Erythroblast (primary cell): Measurements from ENCODE around the gene APLP2.

Experiments
- GATA1 ChIP-seq: IDR thresholded peaks from 2 replicates; pipeline ENCODE4 v1.6.1; 2011; ENCODE audit warnings: low read depth, mild to moderate bottlenecking, control low read depth, low read length, moderate library complexity
- POLR2A ChIP-seq: IDR thresholded peaks from 2 replicates; pipeline ENCODE4 v1.6.1; 2011; ENCODE audit warnings: mild to moderate bottlenecking, low read length

DNA sequence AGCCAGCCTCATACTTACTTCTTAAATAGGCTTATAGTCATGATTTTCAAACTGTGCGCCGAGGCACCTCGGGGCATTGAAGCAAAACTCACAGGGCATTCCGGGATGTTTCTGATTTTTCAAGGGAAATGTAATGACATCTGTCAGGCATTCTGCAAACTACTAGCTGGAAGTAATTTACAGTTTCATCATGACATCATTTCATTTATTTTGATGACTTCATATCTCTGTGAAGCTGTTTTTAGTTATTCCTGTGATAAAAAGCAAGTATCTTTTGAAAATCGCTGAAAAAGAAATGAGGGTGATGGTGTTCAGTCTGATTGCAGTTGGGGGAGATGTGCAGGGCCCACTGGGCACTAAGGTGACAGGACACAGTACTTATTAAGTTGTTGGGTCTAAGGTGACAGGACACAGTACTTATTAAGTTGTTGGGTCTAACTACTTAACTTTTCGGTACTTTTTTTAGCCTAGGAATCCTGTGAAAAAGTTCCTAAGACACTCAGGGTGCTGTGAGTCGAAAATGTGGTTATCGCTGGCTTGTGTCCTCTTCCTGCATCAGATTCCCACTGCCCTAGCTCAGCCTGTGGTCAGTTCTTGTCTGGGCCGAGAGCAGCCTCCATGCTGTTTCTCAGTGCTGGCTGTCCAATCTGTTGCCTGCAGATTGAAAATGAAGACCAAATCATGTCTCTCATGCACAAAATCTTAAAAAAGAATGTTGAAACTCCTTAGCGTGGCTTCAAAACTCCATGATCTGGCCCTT, 42.6 kb downstream of the APLP2 start:
- TF ChIP-seq POLR2A (no peak), GATA1 (no peak)
